HFF-Myc (cell line): Measurements from ENCODE around the gene ATP11B.

Source experiments
- DNase-seq: peaks from one replicate; pipeline ENCODE4 v3.0.0-alpha.2; 2011; ENCODE audit warnings: low read depth; ENCODE audit errors: extremely low read depth
- H3K4me3 ChIP-seq: replicated peaks from 2 replicates; pipeline ENCODE4 v1.5.1; 2011; ENCODE audit warnings: low read depth, mild to moderate bottlenecking, control low read depth, low read length
- TF ChIP-seq, protein P1 (sequence below): IDR thresholded peaks from 2 replicates; pipeline ENCODE4 v1.5.1; 2012; ENCODE audit warnings: mild to moderate bottlenecking, low read depth, low read length, control low read depth; ENCODE audit errors: missing control alignments

Gene ATP11B

DNA sequence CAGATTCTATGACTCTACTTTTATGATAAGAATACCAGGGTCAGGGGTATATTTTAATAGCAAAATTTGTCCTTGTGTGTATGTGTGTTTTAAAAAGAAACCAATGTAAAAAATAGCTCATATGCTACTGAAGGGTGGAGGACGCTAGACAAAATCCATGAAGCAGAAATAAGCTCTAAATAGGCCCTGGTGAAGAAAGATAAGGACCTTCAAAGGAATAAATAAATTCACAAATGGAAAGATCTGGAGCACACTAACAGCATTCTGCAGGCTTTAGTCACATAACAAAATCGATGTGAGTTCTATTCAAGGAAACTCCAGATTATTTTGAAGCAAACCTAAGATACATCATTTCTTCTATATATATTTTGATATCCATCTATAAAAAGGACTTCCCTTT, 27.2 kb upstream of the ATP11B start:
- DNase-seq, result no peak
- TF ChIP-seq, protein P1, sequence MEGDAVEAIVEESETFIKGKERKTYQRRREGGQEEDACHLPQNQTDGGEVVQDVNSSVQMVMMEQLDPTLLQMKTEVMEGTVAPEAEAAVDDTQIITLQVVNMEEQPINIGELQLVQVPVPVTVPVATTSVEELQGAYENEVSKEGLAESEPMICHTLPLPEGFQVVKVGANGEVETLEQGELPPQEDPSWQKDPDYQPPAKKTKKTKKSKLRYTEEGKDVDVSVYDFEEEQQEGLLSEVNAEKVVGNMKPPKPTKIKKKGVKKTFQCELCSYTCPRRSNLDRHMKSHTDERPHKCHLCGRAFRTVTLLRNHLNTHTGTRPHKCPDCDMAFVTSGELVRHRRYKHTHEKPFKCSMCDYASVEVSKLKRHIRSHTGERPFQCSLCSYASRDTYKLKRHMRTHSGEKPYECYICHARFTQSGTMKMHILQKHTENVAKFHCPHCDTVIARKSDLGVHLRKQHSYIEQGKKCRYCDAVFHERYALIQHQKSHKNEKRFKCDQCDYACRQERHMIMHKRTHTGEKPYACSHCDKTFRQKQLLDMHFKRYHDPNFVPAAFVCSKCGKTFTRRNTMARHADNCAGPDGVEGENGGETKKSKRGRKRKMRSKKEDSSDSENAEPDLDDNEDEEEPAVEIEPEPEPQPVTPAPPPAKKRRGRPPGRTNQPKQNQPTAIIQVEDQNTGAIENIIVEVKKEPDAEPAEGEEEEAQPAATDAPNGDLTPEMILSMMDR, result no peak
- H3K4me3 ChIP-seq, result no peak overlapping the region

DNA sequence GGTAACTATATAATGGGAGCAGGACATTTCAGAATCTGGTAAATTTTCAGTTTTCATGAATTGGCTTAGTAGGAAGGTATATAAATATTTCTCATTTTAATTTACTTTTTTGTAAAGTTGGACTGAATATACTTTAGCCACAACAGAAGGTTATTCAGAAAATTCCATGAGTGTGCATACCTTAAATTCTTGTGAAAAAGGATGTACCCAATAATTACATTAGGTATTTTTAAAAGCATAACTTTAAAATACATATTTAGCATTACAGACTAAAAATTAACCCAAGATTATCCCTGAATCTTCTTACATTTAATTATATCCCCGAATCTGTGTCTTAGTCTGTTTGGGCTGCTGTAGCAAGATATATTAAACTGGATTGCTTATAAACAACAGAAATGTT, 24.9 kb upstream of the ATP11B start:
- TF ChIP-seq, protein P1, result no peak
- no peak overlapping the region for H3K4me3 ChIP-seq
- DNase-seq, result no peak

GRCh38 chr3:182769673-182770072, 23.6 kb upstream of the ATP11B start:
- DNase-seq, result no peak
- no peak overlapping the region for H3K4me3 ChIP-seq
- TF ChIP-seq, protein P1, result no peak

DNA sequence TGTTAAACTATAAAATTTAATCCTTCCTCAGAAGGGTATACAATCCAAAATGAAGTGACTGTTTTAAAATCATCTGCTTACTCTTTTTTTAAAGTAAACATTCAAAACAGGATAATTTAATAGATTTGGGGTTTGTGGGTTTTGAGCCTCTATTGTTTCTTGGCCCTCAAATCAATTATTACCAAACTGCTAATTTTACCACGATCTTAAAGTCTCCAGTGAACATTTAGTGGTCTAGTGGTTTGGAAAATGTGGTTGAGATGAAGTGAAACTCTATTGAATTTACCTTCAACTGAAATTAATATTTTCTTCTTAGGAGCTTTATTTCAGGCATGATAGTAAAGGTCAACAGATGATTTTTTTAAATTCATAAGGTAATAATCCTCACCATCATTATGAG, 11.2 kb upstream of the ATP11B start:
- H3K4me3 ChIP-seq, result no peak overlapping the region
- TF ChIP-seq, protein P1, result no peak
- no peak for DNase-seq

DNA sequence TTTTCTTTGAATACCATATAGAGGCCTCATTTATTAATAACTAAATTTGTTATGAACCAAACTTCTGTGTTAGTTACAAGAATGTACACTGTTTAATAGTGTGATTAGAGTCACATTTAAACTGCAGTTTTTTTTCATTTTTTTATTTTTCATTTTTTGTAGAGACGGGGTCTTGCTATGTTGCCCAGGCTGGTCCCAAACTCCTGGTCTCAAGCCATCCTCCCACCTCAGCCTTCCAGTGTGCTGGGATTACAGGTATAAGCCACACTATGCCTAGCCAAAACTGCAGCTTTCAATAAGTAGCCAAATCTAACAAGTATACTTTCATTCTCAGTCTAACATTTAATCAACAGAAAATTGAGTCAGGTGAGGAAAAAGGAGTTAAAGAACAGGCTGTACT, 10.2 kb upstream of the ATP11B start:
- no peak for DNase-seq
- TF ChIP-seq, protein P1, result no peak
- no peak overlapping the region for H3K4me3 ChIP-seq

DNA sequence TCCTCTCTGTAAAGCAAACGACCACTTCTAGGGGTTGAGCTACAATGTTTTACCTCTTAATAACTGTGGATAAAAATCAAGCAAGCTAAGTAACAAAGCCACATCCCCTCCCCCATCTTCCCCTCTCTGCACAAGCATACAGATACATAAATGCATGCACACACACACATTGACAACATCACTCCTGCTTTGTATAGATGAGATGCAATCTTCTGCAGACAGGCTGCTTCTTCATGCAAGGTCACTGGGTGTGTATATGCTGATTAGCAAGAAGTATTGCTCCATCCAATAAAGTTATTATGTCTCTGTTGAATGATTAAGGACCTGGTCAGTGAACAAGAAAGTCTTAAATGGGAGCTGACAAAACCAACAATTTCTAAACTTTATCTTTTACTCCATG, 8.8 kb upstream of the ATP11B start:
- TF ChIP-seq, protein P1, result no peak
- H3K4me3 ChIP-seq, result no peak overlapping the region
- DNase-seq, result no peak

GRCh38 chr3:182785142-182785541, 8.2 kb upstream of the ATP11B start:
- DNase-seq, result no peak
- no peak overlapping the region for H3K4me3 ChIP-seq
- TF ChIP-seq, protein P1, result no peak
